GM23338 (cell line): ENCODE data around the gene SLC25A47. TPM values are rescaled to one million over a fixed set of nuclear protein-coding genes. Genes with fewer than 3 reads are reported as not detected.
"Not testable (repeated sequence)": the region's sequence is repeated elsewhere in the genome, so short reads cannot be mapped to it uniquely, and the experiment has no call there.

ENCODE experiments used
- ATAC-seq: fragments of 200-7000 bp; cut with Tn5 transposase; 3 replicates; pipeline ENCODE4 v1.9.1; 2020
- DNase-seq: peaks from one replicate; pipeline ENCODE4 v3.0.0-alpha.2; 2015; ENCODE audit warnings: low spot score
- H2AFZ ChIP-seq: fragments of 200-600 bp; sonication (generic); 2 replicates; pipeline ENCODE4 v1.8.0; 2016; ENCODE audit warnings: antibody characterized with exemption, mild to moderate bottlenecking, moderate library complexity
- H3F3A ChIP-seq: fragments of 200-600 bp; sonication (generic); replicated peaks from 2 replicates; pipeline ENCODE4 v1.8.0; 2017; ENCODE audit warnings: antibody characterized with exemption, mixed run types, low read depth
- H3K27ac ChIP-seq: fragments of 200-600 bp; sonication (generic); 2 replicates; pipeline ENCODE4 v1.6.1; 2016; ENCODE audit warnings: low read depth
- H3K27me3 ChIP-seq: fragments of 200-600 bp; sonication (generic); 2 replicates; pipeline ENCODE4 v1.8.0; 2016; ENCODE audit warnings: mild to moderate bottlenecking, mixed run types, moderate library complexity; ENCODE audit not compliant: insufficient read depth
- H3K36me3 ChIP-seq: fragments of 200-600 bp; sonication (generic); 2 replicates; pipeline ENCODE4 v1.8.0; 2016; ENCODE audit warnings: mild to moderate bottlenecking; ENCODE audit not compliant: insufficient read depth
- H3K4me1 ChIP-seq: fragments of 200-600 bp; sonication (generic); 2 replicates; pipeline ENCODE4 v1.8.0; 2016; ENCODE audit warnings: mild to moderate bottlenecking, moderate library complexity; ENCODE audit not compliant: insufficient read depth
- H3K4me2 ChIP-seq: fragments of 200-600 bp; sonication (generic); 2 replicates; pipeline ENCODE4 v1.7.1; 2017; ENCODE audit warnings: mixed run types
- H3K4me3 ChIP-seq: fragments of 200-600 bp; sonication (generic); 2 replicates; pipeline ENCODE4 v1.6.1; 2016; ENCODE audit warnings: mixed run types
- H3K79me2 ChIP-seq: fragments of 200-600 bp; sonication (generic); replicated peaks from 2 replicates; pipeline ENCODE4 v1.8.0; 2017; ENCODE audit warnings: mild to moderate bottlenecking; ENCODE audit not compliant: insufficient read depth
- H3K9me2 ChIP-seq: fragments of 200-600 bp; sonication (generic); 2 replicates; pipeline ENCODE4 v1.8.0; 2017; ENCODE audit not compliant: insufficient read depth
- H4K20me1 ChIP-seq: fragments of 200-600 bp; sonication (generic); replicated peaks from 2 replicates; pipeline ENCODE4 v1.8.0; 2017; ENCODE audit warnings: mild to moderate bottlenecking; ENCODE audit not compliant: insufficient read depth
- H3K27ac Mint-ChIP-seq: 2 replicates; pipeline ENCODE4 v1.8.0; 2020; ENCODE audit warnings: inconsistent platforms, mild to moderate bottlenecking, moderate library complexity, mixed read lengths
- H3K27me3 Mint-ChIP-seq: 3 replicates; pipeline ENCODE4 v1.8.0; 2022; ENCODE audit warnings: low read depth, mild to moderate bottlenecking, moderate library complexity, mixed read lengths, inconsistent platforms; ENCODE audit not compliant: insufficient read depth, poor library complexity
- H3K36me3 Mint-ChIP-seq: 3 replicates; pipeline ENCODE4 v1.8.0; 2021; ENCODE audit warnings: low read depth, mild to moderate bottlenecking, inconsistent platforms, moderate library complexity, mixed read lengths
- H3K4me1 Mint-ChIP-seq: 3 replicates; pipeline ENCODE4 v1.8.0; 2020; ENCODE audit warnings: mild to moderate bottlenecking, inconsistent platforms, mixed read lengths
- H3K4me3 Mint-ChIP-seq: 3 replicates; pipeline ENCODE4 v1.8.0; 2021; ENCODE audit warnings: moderate library complexity, mild to moderate bottlenecking, inconsistent platforms, mixed read lengths
- H3K9me3 Mint-ChIP-seq: 3 replicates; pipeline ENCODE4 v1.8.0; 2020; ENCODE audit warnings: moderate library complexity, mild to moderate bottlenecking, inconsistent platforms, mixed read lengths
- CREB1 ChIP-seq: fragments of 250-450 bp; sonication (Bioruptor Pico); IDR thresholded peaks from 2 replicates; pipeline ENCODE4 v1.5.0; 2020; ENCODE audit warnings: low read depth, mild to moderate bottlenecking, moderate library complexity
- ETS1 ChIP-seq: IDR thresholded peaks from 2 replicates; pipeline ENCODE4 v1.6.1; 2016; ENCODE audit warnings: antibody characterized with exemption
- EZH2phosphoT487 ChIP-seq: fragments of 200-600 bp; sonication (generic); IDR thresholded peaks from one replicate; pipeline ENCODE4 v1.8.1; 2018; ENCODE audit warnings: antibody characterized with exemption; ENCODE audit not compliant: unreplicated experiment
- NANOG ChIP-seq: IDR thresholded peaks from 2 replicates; pipeline ENCODE4 v1.6.1; 2016; ENCODE audit warnings: antibody characterized with exemption, borderline replicate concordance
- POLR2AphosphoS5 ChIP-seq: IDR thresholded peaks from 2 replicates; pipeline ENCODE4 v1.6.1; 2016; ENCODE audit warnings: antibody characterized with exemption, low read depth
- STAT1 ChIP-seq: IDR thresholded peaks from one replicate; pipeline ENCODE4 v1.6.1; 2016; ENCODE audit warnings: antibody characterized with exemption; ENCODE audit not compliant: unreplicated experiment
- ZNF462 ChIP-seq: fragments of 250-450 bp; sonication (Bioruptor Pico); IDR thresholded peaks from 2 replicates; pipeline ENCODE4 v1.5.0; 2020; ENCODE audit warnings: mild to moderate bottlenecking, moderate library complexity
- polyA plus RNA-seq: library from polyadenylated mRNA; unstranded; fragments of >200 nt; fragmentation: Nextera tagmentation; extraction: Ambion mirVana; gene quantifications from 2 replicates; pipeline ENCODE4 v1.2.1, GENCODE V29; 2016
- total RNA-seq: library from RNA; depleted of rRNA; stranded (reverse); fragments of >200 nt; shearing (Covaris generic); gene quantifications from 2 replicates; pipeline ENCODE4 v1.2.3, GENCODE V29; 2014

SLC25A47 gene
- total and polyA plus RNA-seq, 2 experiments from 2014 or later: not detected

GRCh38 chr14:100296106-100296651, 27.0 kb upstream of the SLC25A47 start:
- Mint-ChIP-seq H3K9me3 (no peaks in the 10 kb centered on the region), H3K27ac (no peak overlapping the region), H3K4me3 (no peak overlapping the region), H3K36me3 (peaks cover 48% of the 10 kb centered on the region), H3K27me3 (peaks cover 11% of the 10 kb centered on the region), H3K4me1 (no peaks in the 10 kb centered on the region; the same call in 2 of the 3 replicates)
- no peaks in the 10 kb centered on the region for H3K4me1 ChIP-seq
- H2AFZ ChIP-seq: no peak overlapping the region
- ATAC-seq (no peak), DNase-seq (no peak)
- H3K27ac ChIP-seq: no peak overlapping the region
- no peak for TF ChIP-seq POLR2AphosphoS5
- no peak for TF ChIP-seq EZH2phosphoT487
- no peak for TF ChIP-seq CREB1
- H4K20me1 ChIP-seq: peaks cover 47% of the 10 kb centered on the region
- H3K79me2 ChIP-seq: peaks cover 20% of the 10 kb centered on the region
- H3K9me2 ChIP-seq: no peaks in the 10 kb centered on the region
- no peaks in the 10 kb centered on the region for H3K27me3 ChIP-seq
- 0 out of 2 replicates have a peak, but pooled peaks cover 6% of the 10 kb centered on the region for H3F3A ChIP-seq
- no peak overlapping the region for H3K4me2 ChIP-seq
- no peaks in the 10 kb centered on the region; the same call in 1 of the 2 replicates for H3K36me3 ChIP-seq
- no peak overlapping the region for H3K4me3 ChIP-seq

GRCh38 chr14:100296729-100297128, 26.4 kb upstream of the SLC25A47 start:
- not testable (repeated sequence) for H3K4me3 ChIP-seq, ATAC-seq, H3K4me3 Mint-ChIP-seq

GRCh38 chr14:100297320-100298300, 25.5 kb upstream of the SLC25A47 start:
- no peaks in the 10 kb centered on the region for H3K9me2 ChIP-seq
- Mint-ChIP-seq H3K4me1 (peaks cover 1% of the 10 kb centered on the region; the same call in 2 of the 3 replicates), H3K36me3 (peaks cover 45% of the 10 kb centered on the region), H3K9me3 (no peaks in the 10 kb centered on the region), H3K27me3 (peaks cover 11% of the 10 kb centered on the region), H3K4me3 (no peak overlapping the region), H3K27ac (no peak overlapping the region)
- no peaks in the 10 kb centered on the region for H3K27me3 ChIP-seq
- H3K4me2 ChIP-seq: no peak overlapping the region
- 0 out of 2 replicates have a peak, but pooled peaks cover 9% of the 10 kb centered on the region for H3F3A ChIP-seq
- no peak for DNase-seq
- H2AFZ ChIP-seq: no peak overlapping the region
- TF ChIP-seq NANOG: no peak
- TF ChIP-seq ZNF462 (CRISPR knock-in tag): no peak
- TF ChIP-seq ETS1: no peak
- TF ChIP-seq POLR2AphosphoS5: no peak
- TF ChIP-seq STAT1: no peak
- no peak overlapping the region for H3K4me3 ChIP-seq
- peaks cover 35% of the 10 kb centered on the region for H3K79me2 ChIP-seq
- no peak; the same call in 2 of the 3 replicates for ATAC-seq
- H4K20me1 ChIP-seq: peaks cover 51% of the 10 kb centered on the region
- H3K27ac ChIP-seq: no peak overlapping the region
- H3K4me1 ChIP-seq: no peaks in the 10 kb centered on the region
- H3K36me3 ChIP-seq: no peaks in the 10 kb centered on the region

More at GRCh38 chr14:100296729-100297128, 26.4 kb upstream of the SLC25A47 start:
- H3K4me1 ChIP-seq, H3K9me3 Mint-ChIP-seq, H3K9me2 ChIP-seq, H3K4me1 Mint-ChIP-seq, H3K4me2 ChIP-seq, H3K36me3 ChIP-seq, H3K27ac Mint-ChIP-seq, H2AFZ ChIP-seq, H3F3A ChIP-seq, DNase-seq, H3K27ac ChIP-seq, H3K27me3 ChIP-seq: not testable (repeated sequence)
- Histone ChIP-seq H4K20me1 (peaks cover 46% of the 10 kb centered on the region), H3K79me2 (peaks cover 26% of the 10 kb centered on the region)
- Mint-ChIP-seq H3K36me3 (peaks cover 44% of the 10 kb centered on the region), H3K27me3 (peaks cover 11% of the 10 kb centered on the region)
